SK-N-MC (cell line): Measurements from ENCODE around the gene PCDH15.

ENCODE experiments used
- EZH2 ChIP-seq: fragments of 200-600 bp; sonication (generic); IDR thresholded peaks from one replicate; pipeline ENCODE4 v1.6.1; 2017; ENCODE audit warnings: antibody characterized with exemption
- FOXP2 ChIP-seq: optimal IDR thresholded peaks from 2 replicates; pipeline ENCODE3; 2011; ENCODE audit warnings: mild to moderate bottlenecking, moderate library complexity; ENCODE audit not compliant: insufficient read depth; ENCODE audit errors: extremely low read length, control extremely low read depth
- POLR2AphosphoS5 ChIP-seq: IDR thresholded peaks from 2 replicates; pipeline ENCODE4 v1.6.1; 2012; ENCODE audit warnings: mild to moderate bottlenecking, low read depth, low read length, borderline replicate concordance

GRCh38 chr10:54815583-54815982 is 14.6 kb upstream of the PCDH15 start:
- no peak for TF ChIP-seq EZH2
- TF ChIP-seq POLR2AphosphoS5: no peak
- TF ChIP-seq FOXP2: no peak
